ENCODE data around the gene ANKRD12. TPM values are rescaled to one million over a fixed set of nuclear protein-coding genes. Genes with fewer than 3 reads are reported as not detected.

The ANKRD12 gene
- total RNA-seq, 1 donor: 66.2 TPM

DNA sequence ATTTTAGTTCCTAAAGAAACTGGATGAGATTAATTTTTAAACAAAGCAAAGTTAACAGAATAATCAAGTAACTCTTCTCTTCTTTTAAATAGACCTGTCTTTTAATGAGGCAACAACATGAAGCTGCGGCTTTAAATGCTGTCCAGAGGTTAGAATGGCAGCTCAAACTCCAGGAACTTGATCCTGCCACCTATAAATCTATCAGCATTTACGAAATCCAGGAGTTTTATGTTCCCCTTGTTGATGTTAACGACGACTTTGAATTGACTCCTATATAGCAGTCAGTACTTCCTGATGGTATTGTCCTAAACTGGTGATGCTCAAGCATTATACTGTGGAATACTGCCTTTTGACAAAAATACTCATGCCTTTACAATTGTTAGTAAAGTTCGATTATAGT, 144.3 kb downstream of the ANKRD12 start:
- no peak for DNase-seq (ENCODE audit: low read depth)
- TF ChIP-seq, protein P1, sequence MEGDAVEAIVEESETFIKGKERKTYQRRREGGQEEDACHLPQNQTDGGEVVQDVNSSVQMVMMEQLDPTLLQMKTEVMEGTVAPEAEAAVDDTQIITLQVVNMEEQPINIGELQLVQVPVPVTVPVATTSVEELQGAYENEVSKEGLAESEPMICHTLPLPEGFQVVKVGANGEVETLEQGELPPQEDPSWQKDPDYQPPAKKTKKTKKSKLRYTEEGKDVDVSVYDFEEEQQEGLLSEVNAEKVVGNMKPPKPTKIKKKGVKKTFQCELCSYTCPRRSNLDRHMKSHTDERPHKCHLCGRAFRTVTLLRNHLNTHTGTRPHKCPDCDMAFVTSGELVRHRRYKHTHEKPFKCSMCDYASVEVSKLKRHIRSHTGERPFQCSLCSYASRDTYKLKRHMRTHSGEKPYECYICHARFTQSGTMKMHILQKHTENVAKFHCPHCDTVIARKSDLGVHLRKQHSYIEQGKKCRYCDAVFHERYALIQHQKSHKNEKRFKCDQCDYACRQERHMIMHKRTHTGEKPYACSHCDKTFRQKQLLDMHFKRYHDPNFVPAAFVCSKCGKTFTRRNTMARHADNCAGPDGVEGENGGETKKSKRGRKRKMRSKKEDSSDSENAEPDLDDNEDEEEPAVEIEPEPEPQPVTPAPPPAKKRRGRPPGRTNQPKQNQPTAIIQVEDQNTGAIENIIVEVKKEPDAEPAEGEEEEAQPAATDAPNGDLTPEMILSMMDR (IDR thresholded peaks at IDR 0.05; ENCODE audit: insufficient read depth, low read length): no peak
- no peak overlapping the region for H3K4me3 ChIP-seq (ENCODE audit: low read depth, low read length)

DNA sequence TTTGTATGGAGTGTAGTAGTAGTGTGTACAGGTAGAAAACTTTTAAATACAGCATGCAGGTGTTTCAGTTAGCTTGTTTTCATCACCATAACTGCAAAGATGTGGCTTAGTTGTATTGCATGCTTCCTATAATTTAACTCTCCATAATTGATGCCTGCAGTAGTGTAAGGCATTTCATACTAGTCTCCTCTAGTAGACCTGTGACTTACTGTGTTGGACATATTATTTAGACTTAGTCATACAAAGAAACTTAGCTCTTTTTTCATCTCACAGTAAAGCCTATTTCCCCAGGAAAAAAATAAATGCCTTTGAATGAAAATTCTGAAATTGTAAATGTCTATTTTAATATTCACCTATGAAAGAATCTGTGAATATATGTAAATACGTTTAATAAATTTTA, 145.2 kb downstream of the ANKRD12 start:
- DNase-seq (ENCODE audit: low read depth): no peak
- no peak overlapping the region for H3K4me3 ChIP-seq (ENCODE audit: low read depth, low read length)
- TF ChIP-seq, protein P1 (IDR thresholded peaks at IDR 0.05; ENCODE audit: insufficient read depth, low read length): no peak

DNA sequence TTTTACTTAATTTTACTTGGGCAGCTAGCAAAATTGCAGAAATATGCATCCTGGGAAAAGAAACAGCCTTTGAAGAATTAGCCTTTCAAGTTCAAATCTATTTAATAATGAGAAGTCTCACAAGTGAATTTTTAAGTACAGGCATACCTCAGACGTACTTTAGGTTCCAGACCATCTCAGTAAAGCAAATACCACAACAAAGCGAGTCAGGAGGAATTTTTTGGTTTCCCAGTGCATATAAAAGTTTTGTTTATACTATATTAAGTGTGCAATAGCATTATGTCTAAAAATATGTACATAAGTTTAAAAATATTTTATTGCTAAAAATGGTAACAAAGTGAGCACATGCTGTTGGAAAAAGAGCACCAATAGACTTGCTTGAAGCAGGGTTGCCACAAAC, 147.2 kb downstream of the ANKRD12 start:
- TF ChIP-seq, protein P1 (IDR thresholded peaks at IDR 0.05; ENCODE audit: insufficient read depth, low read length): no peak
- H3K4me3 ChIP-seq (ENCODE audit: low read depth, low read length): no peak overlapping the region
- DNase-seq (ENCODE audit: low read depth): no peak

DNA sequence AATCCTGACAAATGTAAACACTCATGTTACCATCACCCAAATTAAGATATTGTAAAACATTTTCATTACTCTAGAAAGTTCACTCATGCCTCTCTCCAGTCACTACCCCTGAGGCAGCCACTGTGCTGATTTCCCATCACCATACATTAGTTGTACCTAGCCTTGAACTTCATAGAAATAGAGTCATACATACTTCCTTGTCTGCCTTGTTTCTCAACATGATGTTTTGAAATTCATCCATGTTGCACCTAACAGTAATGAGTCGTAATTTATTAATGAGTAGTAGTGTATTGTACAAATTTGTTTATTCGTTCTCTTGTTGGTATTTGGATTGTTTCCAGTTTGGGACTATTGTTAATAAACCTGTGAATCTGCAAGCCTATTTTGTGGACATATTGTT, 149.0 kb downstream of the ANKRD12 start:
- no peak overlapping the region for H3K4me3 ChIP-seq (ENCODE audit: low read depth, low read length)
- DNase-seq (ENCODE audit: low read depth): no peak
- TF ChIP-seq, protein P1 (IDR thresholded peaks at IDR 0.05; ENCODE audit: insufficient read depth, low read length): no peak

DNA sequence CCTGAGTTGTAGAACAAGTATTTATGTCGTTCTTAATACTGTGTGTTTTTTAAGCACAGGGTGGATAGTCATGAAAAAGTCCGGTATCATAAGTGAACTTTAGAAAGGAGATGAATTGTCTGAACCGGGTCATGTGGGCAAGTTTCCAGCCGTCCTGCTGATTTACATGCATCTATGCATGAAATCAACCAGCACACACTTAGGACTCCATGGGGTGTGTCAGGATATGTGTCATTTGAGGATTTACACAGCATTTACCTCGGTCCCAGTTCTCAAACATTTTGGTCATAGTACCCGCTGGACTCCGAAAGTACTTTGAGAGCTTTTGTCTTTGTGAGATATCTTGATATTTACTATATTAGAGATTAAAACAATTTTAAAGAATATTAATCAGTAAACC, 150.5 kb downstream of the ANKRD12 start:
- no peak for DNase-seq (ENCODE audit: low read depth)
- no peak overlapping the region for H3K4me3 ChIP-seq (ENCODE audit: low read depth, low read length)
- TF ChIP-seq, protein P1 (IDR thresholded peaks at IDR 0.05; ENCODE audit: insufficient read depth, low read length): no peak

DNA sequence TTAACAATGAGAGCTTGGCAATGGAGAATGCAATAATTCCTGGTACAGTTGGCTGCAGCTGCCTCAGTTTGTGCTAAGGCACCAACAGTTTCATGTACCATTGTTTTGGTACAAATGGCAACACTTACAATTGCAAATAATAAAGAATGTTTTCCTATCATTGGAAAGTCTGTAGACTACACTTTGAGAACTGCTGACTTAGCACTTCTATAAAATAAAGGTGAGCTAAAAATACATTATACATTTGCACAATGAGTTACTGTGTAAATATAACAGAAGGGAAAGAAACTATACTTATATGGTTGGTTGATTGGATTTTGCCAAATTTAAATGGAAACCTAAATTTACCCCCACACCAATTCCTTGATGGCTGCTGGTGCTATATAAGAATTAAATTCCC, 153.1 kb downstream of the ANKRD12 start:
- TF ChIP-seq, protein P1 (IDR thresholded peaks at IDR 0.05; ENCODE audit: insufficient read depth, low read length): no peak
- DNase-seq (ENCODE audit: low read depth): no peak
- H3K4me3 ChIP-seq (ENCODE audit: low read depth, low read length): no peak overlapping the region

DNA sequence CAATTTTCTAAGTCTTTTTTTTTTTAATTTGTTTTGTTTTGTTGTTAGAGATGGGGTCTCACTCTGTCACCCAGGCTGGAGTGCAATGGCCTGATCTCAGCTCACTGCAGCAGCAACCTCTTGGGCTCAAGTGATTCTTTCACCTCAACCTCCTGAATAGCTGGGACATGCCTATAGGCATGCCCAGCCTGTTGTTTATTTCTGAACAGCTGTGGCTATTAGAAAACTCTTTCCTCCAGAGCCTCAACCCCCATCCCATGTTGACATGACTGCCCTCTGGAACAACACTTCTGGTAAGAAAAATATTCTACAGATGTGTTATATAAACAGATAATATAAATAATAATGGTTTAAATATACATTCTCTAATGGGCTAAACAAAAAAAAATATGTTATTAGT, 153.6 kb downstream of the ANKRD12 start:
- peak; percentile 16 for DNase-seq (ENCODE audit: low read depth)
- TF ChIP-seq, protein P1 (IDR thresholded peaks at IDR 0.05; ENCODE audit: insufficient read depth, low read length): no peak
- H3K4me3 ChIP-seq (ENCODE audit: low read depth, low read length): no peak overlapping the region

Measured in fibroblast of the aortic adventitia (primary cell).